ENCODE measurements around the gene AQP12A.

Gene AQP12A

GRCh38 chr2:240726876-240727275 lies 35.2 kb downstream of the AQP12A start:
- DNase-seq, result no peak

DNA sequence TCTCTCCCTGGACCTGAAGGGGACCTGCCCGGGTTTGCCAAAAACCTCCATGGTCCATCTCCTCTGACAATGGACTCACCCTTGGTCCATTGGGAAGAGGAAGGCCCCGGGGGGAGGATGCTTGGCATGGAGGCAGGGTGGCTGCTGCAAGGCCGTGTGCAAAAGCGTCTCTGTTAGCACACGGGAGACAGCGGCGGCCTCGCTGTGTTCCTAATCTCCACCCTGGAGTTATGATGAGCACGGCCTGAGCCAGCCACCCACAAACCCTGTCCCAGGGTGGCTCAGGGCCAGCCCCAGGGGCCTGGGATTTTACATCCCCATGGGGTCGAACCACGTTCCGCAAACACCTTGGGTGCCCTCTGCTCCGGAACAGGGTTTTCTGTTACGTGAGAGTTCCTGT lies 35.8 kb downstream of the AQP12A start:
- no peak for DNase-seq

GRCh38 chr2:240727913-240728312 lies 36.2 kb downstream of the AQP12A start:
- no peak for DNase-seq

DNA sequence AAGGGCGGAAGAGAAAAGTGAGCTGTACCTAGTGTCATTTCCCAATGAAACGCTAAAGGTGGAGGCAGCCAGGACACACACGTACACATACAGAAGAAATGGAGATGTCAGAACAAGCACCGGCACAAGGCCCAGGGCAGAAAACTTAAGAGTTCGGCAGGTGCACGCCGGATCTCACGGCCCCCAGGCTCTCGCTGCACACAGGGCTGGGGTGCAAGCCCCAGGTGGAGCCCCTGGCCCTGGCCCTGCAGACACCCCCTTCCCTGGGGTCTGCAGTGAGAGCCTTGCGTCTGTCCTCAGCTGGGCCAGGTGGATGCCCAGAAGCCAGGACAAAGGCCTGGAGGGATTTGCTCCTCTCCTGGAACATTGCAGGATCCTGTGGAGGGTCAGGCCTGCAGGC lies 36.7 kb downstream of the AQP12A start:
- DNase-seq, result no peak

- DNase-seq, result no peak
These were observed 37.2 kb downstream of the AQP12A start for GRCh38 chr2:240728827-240729226.

- DNase-seq, result no peak
These were observed 39.0 kb downstream of the AQP12A start for GRCh38 chr2:240730501-240731177.

GRCh38 chr2:240731178-240731545 lies 39.5 kb downstream of the AQP12A start:
- DNase-seq, result no peak

GRCh38 chr2:240732184-240732583 lies 40.5 kb downstream of the AQP12A start:
- no peak for DNase-seq

DNA sequence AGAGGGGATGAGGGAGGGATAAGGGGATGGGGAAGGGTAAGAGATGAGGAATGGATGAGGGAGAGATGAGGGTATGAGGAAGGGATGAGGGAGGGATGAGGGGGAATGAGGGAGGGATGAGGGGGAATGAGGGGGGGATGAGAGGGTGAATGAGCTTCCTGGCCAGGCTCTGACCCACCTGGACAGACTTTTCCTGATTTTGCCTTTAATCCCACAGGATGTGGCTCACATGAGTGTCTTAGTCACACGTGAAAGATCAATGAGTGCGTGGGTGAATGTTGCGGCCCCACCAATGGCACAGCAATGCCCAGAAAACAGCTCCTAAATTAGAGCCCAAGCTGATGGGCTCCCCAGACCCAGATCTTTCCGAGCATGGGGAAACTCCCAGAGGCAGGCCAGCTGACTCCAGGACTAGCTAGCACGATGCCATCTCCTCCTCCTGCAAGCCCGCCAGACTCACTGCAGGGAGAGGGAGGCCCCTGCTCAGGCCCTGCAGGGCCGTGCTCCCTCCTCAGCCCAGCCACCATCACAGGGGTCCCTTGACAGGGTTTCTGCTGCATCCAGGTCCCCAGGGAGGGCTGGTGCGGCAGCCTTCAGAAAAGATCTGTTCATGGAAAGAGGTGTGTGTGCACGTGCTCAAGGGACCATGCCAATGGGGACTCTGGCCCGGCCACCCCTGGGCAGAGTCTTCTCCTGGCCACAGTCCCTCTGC lies 41.4 kb downstream of the AQP12A start:
- no peak for DNase-seq

DNA sequence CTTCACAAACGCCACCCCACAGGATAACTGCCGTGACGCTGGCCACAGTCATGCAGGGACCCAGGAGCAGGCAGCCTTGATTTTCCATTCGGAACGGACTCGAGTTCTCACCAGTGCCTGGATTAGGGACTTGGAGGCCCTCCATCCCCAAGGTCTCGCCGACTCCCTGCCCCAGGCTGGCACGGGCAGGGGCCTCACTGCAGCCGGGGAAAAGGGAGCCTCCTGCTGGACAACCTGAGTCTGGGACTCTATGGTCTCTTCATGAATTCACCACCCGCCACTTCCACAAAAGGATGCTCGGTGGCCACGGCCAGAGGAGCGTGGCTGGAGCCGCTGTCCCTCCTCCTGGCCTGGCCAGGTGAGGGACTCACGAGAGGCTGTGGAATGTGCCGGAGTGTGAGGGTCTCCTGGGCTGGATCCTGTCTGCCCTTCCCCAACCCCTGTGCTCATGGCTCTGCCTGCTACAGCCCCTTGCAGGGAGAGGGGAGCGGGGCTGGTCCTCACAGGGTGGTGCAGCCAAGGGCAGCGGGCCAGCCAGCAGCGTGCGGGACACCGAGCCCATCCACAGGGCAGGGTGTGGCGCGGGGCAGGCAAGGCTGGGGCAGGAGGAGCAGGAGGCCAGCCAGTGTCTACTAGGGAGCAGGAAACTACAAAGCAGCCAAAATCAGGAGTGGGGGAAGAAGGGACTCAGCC lies 42.3 kb downstream of the AQP12A start:
- no peak for DNase-seq

DNA sequence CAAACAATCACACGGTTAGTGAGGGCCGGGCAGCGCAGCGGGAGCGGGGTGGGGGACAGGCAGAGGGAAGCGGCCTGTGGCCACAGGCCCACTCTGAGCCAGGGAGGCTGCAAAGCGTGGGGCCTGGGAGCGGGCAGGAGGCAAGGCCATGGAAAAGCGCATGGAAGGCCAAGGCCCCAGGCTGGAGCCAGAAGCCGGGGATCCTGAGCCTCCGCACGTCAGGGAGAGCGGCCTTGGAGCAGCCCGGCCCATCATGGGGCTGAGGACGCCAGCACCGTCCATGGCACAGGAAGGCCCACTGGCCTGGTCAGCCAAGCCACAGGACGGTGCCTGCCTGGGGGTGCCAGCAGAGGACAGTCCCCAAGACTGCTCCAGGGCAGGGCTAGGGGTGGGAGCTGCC lies 43.1 kb downstream of the AQP12A start:
- no peak for DNase-seq

DNA sequence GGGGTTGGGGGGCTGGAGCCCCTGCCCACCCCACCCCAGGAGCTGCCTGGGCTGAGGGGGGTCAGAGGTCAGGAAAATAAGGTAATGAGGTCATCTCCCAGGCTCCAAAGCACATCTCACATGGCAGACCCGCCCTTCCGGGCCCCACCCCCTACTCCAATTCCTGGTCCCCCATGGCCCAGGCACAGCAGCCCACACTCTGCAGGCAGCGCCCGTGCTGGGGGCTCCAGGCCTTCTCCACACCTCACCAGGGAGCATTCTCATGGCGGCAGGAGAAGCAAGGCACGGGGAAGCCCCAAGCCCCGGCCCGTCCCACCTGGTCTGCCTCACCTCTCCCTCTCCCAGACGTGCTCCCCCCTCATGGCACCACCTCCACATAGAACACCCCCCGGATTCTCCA lies 43.8 kb downstream of the AQP12A start:
- no peak for DNase-seq

GRCh38 chr2:240736281-240737250 lies 44.9 kb downstream of the AQP12A start:
- no peak for DNase-seq

DNA sequence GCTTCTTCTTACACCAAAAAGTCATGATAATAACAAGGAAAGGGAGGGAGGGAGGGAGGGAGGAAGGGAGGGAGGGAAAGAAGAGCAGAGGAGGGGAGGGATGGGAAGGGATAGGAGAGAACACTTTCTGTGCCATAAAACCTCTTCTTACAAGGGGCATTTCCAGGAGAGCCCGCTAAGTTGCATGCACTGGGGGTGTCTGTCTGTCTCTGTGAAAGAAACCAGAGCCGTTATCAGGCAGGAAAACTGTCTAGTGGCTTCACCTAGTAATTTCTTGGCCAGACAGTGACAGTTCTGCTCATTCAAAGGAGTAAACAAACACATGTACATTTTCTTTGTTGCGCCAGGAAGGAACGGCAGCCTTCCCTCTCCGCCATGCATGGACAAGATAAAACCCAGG lies 45.8 kb downstream of the AQP12A start:
- DNase-seq, result no peak

DNA sequence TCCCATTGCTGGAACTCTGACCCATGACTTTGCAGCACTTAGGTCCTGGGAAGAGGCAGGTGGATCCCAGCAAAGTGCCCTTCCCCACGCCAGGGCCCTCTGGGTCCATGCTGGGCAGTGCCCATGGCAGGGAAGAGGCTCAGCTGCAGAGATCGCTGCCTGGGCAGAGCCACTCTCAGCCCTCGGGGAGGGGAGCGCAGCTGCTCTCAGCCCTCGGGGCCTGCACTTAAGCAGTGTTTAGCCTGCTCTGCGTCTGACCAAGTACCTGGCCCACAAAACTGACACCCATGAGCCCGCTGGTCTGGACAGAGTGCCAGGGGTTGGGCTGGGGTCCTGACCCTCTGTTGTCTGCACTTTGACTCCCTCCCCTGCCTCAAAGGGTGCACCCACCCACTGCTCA lies 46.3 kb downstream of the AQP12A start:
- DNase-seq, result no peak

DNA sequence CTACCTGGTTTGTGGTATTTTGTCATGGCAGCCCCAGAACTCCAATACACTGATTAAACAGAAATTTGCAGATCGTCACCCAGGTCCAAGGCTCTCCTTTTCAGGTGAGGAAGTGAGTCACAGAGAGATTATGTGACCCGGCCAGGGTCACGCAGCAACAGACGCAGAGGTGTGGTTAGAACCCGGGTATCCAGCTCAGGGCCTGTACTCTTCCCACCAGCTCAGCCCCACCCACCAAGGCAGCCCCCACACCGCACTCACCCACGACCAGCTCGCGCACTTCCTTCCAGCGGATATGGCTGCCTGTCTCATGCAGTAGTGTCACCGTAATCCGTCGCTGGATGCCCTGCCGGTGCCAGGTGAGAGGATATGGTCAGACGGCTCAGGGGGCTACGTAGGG lies 48.1 kb downstream of the AQP12A start:
- DNase-seq, result no peak

DNA sequence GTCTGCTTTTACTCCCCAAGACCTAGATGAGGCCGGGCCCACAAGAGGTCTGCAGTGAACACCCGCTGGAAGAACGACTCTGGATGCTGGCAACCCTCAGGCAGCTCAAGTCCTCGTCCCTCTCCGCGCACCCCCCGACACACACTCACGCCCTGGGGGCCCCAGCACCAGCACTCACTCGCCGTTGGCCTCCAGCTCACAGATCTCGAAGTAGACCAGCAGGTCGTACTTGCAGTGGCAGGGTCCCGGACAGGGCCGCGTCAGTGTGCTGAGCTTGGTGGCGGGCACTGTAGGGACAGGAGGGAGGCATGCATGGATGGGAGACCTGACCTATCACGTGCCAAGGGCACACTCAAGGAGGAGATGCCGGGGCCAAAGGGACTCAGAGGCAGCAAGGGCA lies 49.4 kb downstream of the AQP12A start:
- DNase-seq, result no peak

GRCh38 chr2:240742602-240743095 lies 51.0 kb downstream of the AQP12A start:
- DNase-seq, result no peak

GRCh38 chr2:240745456-240745855 lies 53.8 kb downstream of the AQP12A start:
- DNase-seq, result no peak

- no peak for DNase-seq
These were observed 54.3 kb downstream of the AQP12A start for GRCh38 chr2:240745962-240746361.

GRCh38 chr2:240746671-240747070 lies 55.0 kb downstream of the AQP12A start:
- no peak for DNase-seq

DNA sequence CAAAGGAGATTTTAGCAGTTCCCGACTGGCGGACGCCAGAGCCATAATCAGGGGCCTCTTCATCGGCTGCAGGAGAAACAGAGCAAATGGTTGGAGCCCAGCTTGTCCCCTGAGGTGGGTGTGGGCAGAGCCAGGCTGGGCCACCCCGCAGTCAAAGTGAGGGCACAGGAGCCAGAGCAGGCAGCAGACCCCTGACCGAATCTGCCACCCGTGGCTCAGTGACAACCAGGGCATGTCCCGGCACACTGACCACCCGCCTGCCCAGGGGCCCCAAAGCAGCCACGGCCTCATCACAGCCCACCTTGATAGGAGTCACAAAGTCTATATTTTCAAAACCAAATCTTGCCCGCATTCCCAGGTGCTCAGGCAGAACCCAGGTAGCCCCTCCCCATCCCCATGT lies 55.6 kb downstream of the AQP12A start:
- DNase-seq, result no peak
